ENCODE results near the gene SRPK3. TPM values are rescaled to one million over a fixed set of nuclear protein-coding genes. Genes with fewer than 3 reads are reported as not detected.
A peak's percentile ranks its signal among the peaks of the same experiment; 100 is the strongest.
"Not testable (repeated sequence)": the region's sequence is repeated elsewhere in the genome, so short reads cannot be mapped to it uniquely, and the experiment has no call there.

SRPK3 gene
- total RNA-seq, 2 donors from 2014 or later = not detected

DNA sequence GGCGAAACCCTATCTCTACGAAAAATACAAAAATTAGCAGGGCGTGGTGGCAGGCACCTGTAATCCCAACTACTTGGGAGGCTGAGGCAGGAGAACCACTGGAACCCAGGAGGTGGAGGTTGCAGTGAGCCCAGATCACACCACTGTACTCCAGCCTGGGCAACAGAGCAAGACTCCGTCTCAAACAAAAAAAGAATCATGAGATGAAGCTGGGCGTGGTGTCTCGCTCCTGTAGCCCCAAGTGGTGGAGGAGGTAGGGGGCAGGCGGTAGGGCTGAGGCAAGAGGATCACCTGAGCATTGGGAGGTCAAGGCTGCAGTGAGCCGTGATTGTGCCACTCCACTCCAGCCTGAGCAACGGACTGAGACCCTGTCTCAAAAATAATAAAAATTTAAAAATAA lies 37.2 kb downstream of the SRPK3 start:
- H3K27me3 Mint-ChIP-seq; H3K9me3 Mint-ChIP-seq; H3K36me3 Mint-ChIP-seq (ENCODE audit: low read depth); ATAC-seq (replicated peaks); H3K27ac Mint-ChIP-seq: not testable (repeated sequence)
- peak overlapping the region; percentile 21 for H3K4me3 Mint-ChIP-seq
- peaks cover 14% of the 10 kb centered on the region for H3K4me1 Mint-ChIP-seq

GRCh38 chrX:153818571-153819383 lies 37.9 kb downstream of the SRPK3 start:
- H3K4me1 Mint-ChIP-seq = peaks cover 14% of the 10 kb centered on the region
- H3K9me3 Mint-ChIP-seq = no peaks in the 10 kb centered on the region
- peak overlapping the region; percentile 68 for H3K4me3 Mint-ChIP-seq

GRCh38 chrX:153819384-153820040 lies 38.7 kb downstream of the SRPK3 start:
- H3K9me3 Mint-ChIP-seq = no peaks in the 10 kb centered on the region
- peaks cover 14% of the 10 kb centered on the region for H3K4me1 Mint-ChIP-seq
- H3K27ac Mint-ChIP-seq = no peak overlapping the region
- no peaks in the 10 kb centered on the region for H3K27me3 Mint-ChIP-seq
- no peaks in the 10 kb centered on the region for H3K36me3 Mint-ChIP-seq (ENCODE audit: low read depth)
- no peak for ATAC-seq (replicated peaks)
- H3K4me3 Mint-ChIP-seq = peak overlapping the region; percentile 68

More at GRCh38 chrX:153818571-153819383, 37.9 kb downstream of the SRPK3 start:
- Mint-ChIP-seq H3K27me3 (no peaks in the 10 kb centered on the region), H3K36me3 (ENCODE audit: low read depth) (no peaks in the 10 kb centered on the region), H3K27ac (no peak overlapping the region)
- peak; percentile 88 for ATAC-seq (replicated peaks)

DNA sequence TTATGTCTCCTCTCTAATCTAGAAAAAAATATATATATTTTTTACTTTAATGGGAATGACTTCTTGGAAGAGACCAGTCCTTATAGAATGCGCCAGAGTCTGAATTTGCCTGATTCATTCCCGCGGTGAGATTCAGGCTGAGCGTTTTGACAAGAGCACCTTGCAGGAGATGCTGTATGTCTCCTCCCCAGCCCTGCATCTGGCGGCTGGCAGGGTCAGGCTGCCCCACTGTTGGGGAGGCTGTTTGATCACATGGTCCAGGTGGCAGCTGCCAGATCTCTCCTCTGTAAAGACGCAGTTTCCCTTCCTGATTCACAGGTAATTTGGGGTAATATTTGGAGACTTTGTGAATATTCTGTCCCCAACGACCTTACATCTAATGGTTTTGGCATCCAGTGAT lies 39.8 kb downstream of the SRPK3 start:
- H3K4me1 Mint-ChIP-seq = peaks cover 14% of the 10 kb centered on the region
- H3K27ac Mint-ChIP-seq = no peak overlapping the region
- H3K9me3 Mint-ChIP-seq = no peaks in the 10 kb centered on the region
- H3K4me3 Mint-ChIP-seq = no peak overlapping the region
- H3K27me3 Mint-ChIP-seq = no peaks in the 10 kb centered on the region
- no peaks in the 10 kb centered on the region for H3K36me3 Mint-ChIP-seq (ENCODE audit: low read depth)
- no peak for ATAC-seq (replicated peaks)

DNA sequence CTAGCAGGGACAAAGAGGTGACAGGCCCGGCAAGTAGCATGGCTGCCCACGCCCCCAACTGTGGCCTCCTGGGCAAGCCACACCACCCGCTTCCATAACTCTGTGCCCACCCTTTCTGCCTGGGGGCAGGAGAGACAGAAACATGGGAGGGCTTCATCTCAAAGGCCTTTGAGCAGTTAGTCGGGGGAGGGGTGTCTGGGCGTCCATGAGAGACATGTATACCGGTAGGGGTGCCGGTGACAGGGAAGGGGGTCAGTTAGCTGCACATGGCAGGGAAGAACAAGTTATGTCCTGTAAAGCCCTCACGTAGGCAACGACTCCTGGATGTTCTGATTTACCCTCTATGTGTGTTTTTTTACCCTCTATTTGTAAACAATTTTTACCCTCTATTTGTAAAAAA lies 40.2 kb downstream of the SRPK3 start:
- Mint-ChIP-seq H3K27ac (no peak overlapping the region), H3K4me1 (peaks cover 14% of the 10 kb centered on the region), H3K4me3 (peak overlapping the region; percentile 45), H3K36me3 (ENCODE audit: low read depth) (no peaks in the 10 kb centered on the region), H3K27me3 (no peaks in the 10 kb centered on the region), H3K9me3 (no peaks in the 10 kb centered on the region)
- ATAC-seq (replicated peaks) = no peak

GRCh38 chrX:153824348-153824747 lies 43.5 kb downstream of the SRPK3 start:
- no peaks in the 10 kb centered on the region for H3K27me3 Mint-ChIP-seq

GRCh38 chrX:153825042-153825441 lies 44.2 kb downstream of the SRPK3 start:
- H3K27me3 Mint-ChIP-seq = no peaks in the 10 kb centered on the region
- H3K9me3 Mint-ChIP-seq = no peaks in the 10 kb centered on the region
- no peak for ATAC-seq (replicated peaks)
- H3K4me1 Mint-ChIP-seq = peaks cover 13% of the 10 kb centered on the region
- H3K27ac Mint-ChIP-seq = no peak overlapping the region
- H3K4me3 Mint-ChIP-seq = no peak overlapping the region
- H3K36me3 Mint-ChIP-seq (ENCODE audit: low read depth) = no peaks in the 10 kb centered on the region

More at GRCh38 chrX:153824348-153824747, 43.5 kb downstream of the SRPK3 start:
- Mint-ChIP-seq H3K4me1 (peaks cover 13% of the 10 kb centered on the region), H3K4me3 (no peak overlapping the region), H3K36me3 (ENCODE audit: low read depth) (no peaks in the 10 kb centered on the region), H3K9me3 (no peaks in the 10 kb centered on the region), H3K27ac (no peak overlapping the region)
- no peak for ATAC-seq (replicated peaks)

DNA sequence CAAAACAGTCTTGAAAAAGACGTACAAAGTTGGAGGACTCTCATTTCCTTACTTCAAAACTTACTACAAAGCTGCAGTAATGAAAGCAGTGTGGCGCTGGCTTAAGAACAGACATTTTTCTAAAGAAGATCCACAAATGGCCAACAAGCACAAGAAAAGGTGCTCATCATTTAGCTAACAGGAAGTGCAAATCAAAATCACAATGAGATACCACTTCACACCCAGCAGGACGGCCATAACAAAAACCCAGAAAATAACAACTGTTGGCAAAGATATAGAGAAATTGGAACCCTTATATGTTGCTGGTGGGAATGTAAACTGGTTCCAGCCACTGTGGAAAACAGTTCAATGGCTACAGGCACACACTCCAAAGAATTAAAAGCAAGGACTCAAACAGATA lies 46.2 kb downstream of the SRPK3 start:
- Mint-ChIP-seq H3K36me3 (ENCODE audit: low read depth) (no peaks in the 10 kb centered on the region), H3K27me3 (no peaks in the 10 kb centered on the region), H3K4me3 (peak overlapping the region; percentile 41), H3K9me3 (no peaks in the 10 kb centered on the region), H3K4me1 (peaks cover 13% of the 10 kb centered on the region), H3K27ac (no peak overlapping the region)
- no peak for ATAC-seq (replicated peaks)

- H3K27ac Mint-ChIP-seq = no peak overlapping the region
- no peaks in the 10 kb centered on the region for H3K27me3 Mint-ChIP-seq
- peak overlapping the region; percentile 41 for H3K4me3 Mint-ChIP-seq
- H3K9me3 Mint-ChIP-seq = no peaks in the 10 kb centered on the region
- H3K36me3 Mint-ChIP-seq (ENCODE audit: low read depth) = no peaks in the 10 kb centered on the region
- ATAC-seq (replicated peaks) = no peak
- peaks cover 9% of the 10 kb centered on the region for H3K4me1 Mint-ChIP-seq
Observed at GRCh38 chrX:153827903-153828302, 47.1 kb downstream of the SRPK3 start.

GRCh38 chrX:153828308-153828707 lies 47.5 kb downstream of the SRPK3 start:
- Mint-ChIP-seq H3K9me3 (no peaks in the 10 kb centered on the region), H3K4me1 (peaks cover 9% of the 10 kb centered on the region), H3K36me3 (ENCODE audit: low read depth) (no peaks in the 10 kb centered on the region), H3K27me3 (no peaks in the 10 kb centered on the region), H3K27ac (no peak overlapping the region), H3K4me3 (no peak overlapping the region)
- ATAC-seq (replicated peaks) = no peak

GRCh38 chrX:153828723-153829548 lies 48.1 kb downstream of the SRPK3 start:
- Mint-ChIP-seq H3K36me3 (ENCODE audit: low read depth) (no peaks in the 10 kb centered on the region), H3K27ac (no peak overlapping the region), H3K4me3 (peak overlapping the region; percentile 43), H3K9me3 (no peaks in the 10 kb centered on the region), H3K27me3 (no peaks in the 10 kb centered on the region), H3K4me1 (peaks cover 9% of the 10 kb centered on the region)
- peak; percentile 44 for ATAC-seq (replicated peaks)

DNA sequence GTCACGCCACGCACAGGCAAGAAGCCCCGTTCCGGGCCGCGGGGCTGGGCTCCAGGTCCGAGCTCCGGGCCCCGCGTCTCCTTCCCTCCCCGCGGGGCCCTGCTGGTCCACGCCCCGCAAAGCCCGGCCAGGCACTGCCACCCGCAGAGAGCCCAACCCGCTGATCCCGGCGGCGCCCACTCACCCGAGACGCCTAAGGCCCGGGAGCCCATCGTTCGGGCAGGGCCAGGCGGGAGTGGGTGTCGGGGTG lies 48.6 kb downstream of the SRPK3 start:
- Mint-ChIP-seq H3K4me3 (peak overlapping the region; percentile 43), H3K9me3 (no peaks in the 10 kb centered on the region), H3K36me3 (ENCODE audit: low read depth) (no peaks in the 10 kb centered on the region), H3K27ac (no peak overlapping the region), H3K27me3 (no peaks in the 10 kb centered on the region), H3K4me1 (peaks cover 9% of the 10 kb centered on the region)
- no peak for ATAC-seq (replicated peaks)

DNA sequence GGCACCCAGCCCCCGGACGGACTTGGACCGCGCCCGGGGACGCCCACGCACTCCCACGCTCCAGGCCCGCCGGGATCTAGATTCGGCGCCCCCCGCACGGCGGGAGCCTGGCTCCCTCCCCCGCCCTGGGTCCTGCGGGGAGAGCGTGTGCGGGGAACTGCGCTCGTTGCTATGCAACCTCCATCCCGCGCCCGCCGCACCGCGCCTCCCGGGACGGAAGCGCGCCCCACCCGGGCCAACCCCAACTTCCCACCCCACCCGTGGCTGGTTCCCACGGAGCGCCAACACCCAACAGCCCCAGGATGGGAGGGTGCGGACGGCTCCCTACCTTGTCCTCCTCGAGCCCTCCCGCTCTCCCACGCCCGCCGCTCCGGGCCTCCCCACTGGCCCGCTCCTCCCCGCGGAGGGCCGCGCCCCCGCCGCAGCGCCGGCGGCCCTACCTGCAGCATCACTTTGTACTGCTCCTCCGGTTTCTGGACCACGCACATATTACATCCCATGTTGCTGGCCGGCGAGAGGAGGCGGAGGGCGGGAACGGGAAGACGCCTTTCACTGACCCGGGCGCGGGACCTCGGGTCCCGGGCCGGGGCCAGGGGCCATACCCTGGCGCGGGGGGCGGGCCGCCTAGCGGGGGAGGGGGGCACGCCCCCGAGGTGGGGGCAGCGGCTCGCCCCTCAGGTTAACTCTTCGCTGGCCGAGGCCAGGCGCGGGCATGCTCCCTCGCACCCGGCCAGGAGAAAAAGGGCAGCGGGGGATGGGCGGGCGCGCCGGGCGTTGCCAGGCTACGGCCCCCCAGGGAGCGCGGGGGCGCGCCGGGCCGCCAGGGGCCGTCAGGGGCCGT lies 49.2 kb downstream of the SRPK3 start, which contains the start of gene PDZD4:
Gene PDZD4, minus strand, starts transcription at position 746 of the 841 bp plus-strand sequence. Its CDS starts 246 bp downstream, at position 500.
- Mint-ChIP-seq H3K4me1 (peaks cover 9% of the 10 kb centered on the region), H3K4me3 (peak within 1 kb of the TSS; percentile 43), H3K36me3 (ENCODE audit: low read depth) (no peaks in the 10 kb centered on the region), H3K27ac (no peak within 1 kb of the TSS), H3K27me3 (no peaks in the 10 kb centered on the region), H3K9me3 (no peaks in the 10 kb centered on the region)
- peak; percentile 80 for ATAC-seq (replicated peaks)

Measured in activated T-helper 17 cell treated with anti-CD3 and anti-CD28 coated beads, Interleukin-2, amount 50 U/mL, for 72 hours (primary cell).